ENCODE results near the gene BBS2.
"Not testable (repeated sequence)": the region's sequence is repeated elsewhere in the genome, so short reads cannot be mapped to it uniquely, and the experiment has no call there.

Gene BBS2

DNA sequence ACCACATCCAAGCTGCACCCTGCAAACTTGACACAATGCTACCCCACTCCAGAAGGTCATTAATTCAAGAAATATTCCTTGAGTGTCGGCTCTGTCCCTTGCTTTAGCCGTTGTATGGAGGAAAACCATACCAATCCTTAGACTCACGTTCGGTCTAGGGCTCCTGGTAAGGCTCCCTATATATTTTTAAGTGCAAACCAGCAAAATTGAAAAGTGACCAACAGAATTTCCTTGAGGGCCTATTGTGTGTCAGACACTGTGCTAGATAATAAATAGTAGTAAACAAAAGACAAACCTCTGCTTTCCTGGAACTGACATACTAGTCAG is 390 bp upstream of the BBS2 start:
- no peak for DNase-seq

DNA sequence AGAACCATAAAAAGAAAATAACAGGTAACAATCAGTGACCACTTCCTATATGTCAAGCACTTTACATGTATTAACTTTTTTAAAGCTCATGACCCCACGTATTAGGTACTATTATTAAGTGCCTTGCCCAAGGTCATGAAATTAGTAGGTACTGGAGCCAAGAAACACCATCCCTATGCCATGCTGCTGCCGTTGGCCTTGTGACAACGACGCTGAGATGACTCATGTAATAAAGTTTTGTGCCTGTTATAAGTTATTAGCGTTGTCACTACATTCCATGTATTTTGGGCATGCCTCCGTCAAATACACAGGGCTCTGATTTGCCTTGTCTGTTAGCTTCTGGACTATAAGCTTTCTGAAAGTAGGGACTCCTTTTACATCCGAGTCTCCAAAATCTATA is 1.4 kb downstream of the BBS2 start:
- no peak for DNase-seq

- no peak for DNase-seq
These were observed 2.6 kb downstream of the BBS2 start for GRCh38 chr16:56517206-56517605.

DNA sequence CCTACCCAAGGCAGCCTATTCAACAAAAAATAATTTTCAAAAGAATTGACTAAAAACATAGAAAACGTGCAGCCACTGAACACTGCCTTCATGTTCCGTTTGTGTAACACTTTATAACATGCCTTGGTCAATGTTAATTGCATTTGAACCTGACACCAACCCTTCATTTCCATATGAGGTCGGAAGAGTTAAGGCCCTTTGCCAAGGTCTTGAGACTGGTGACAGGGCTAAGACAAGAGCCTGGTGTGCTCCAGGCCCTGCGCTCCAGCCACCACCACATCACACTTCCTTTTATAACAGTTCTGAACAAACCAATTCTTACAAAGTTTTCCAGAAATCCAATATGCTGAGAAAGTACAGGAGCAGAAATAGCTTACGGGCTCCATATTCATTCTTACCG is 4.2 kb downstream of the BBS2 start:
- no peak for DNase-seq

DNA sequence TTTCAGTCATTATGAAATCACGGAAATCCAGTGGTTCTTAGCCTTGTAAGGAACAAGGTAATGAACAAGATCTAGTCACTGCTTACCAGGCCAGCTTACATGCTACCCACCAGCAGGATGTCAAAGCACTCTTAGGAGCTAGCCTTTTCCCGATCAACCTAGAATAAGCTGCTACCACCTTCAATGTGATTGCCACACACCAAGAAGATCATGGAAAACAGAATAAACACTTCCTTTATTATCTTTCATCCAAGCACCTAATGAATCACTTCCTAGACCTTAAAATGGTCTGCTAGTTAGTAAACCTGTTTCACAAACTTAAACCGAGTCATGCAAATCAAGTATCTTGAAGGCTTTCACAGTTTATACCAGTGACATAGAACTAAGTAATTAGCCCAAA is 5.0 kb downstream of the BBS2 start:
- no peak for DNase-seq

- DNase-seq: peak; percentile 71
These were observed 5.9 kb downstream of the BBS2 start for GRCh38 chr16:56513972-56514371.

DNA sequence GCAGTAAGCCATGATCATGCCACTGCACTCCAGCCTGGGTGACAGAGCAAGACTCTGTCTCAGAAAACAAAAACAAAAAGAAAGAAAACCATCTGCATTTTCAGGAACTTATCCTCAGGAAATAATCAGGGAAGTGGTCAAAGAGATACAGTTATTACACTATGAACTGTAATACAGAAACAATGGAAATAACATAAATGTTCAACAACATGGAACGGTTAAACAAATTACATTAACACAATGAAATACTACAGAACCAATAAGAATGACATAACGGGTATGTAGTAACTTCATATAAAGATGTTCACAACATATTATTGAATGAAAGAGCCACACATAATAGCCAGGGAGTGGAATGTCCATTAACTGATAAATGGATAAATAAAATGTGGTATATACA is 6.7 kb downstream of the BBS2 start:
- no peak for DNase-seq

DNA sequence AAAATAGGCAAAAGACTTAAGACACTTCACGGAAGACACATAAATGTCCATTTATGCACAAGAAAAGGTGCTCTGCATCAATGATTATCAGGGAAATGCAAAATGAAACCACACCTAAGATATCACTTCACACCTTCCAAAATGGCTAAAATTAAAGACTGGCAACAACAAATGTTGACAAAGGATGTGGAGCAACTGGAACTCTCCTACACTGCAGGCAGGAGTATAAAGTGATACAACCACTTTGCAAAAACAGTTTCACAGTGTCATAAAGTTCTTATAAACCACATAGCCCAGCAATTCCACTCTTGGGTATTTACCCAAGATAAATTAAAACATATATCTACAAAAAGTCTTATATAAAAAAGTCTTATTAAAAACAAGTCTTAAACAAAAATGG is 7.8 kb downstream of the BBS2 start:
- DNase-seq: no peak

GRCh38 chr16:56510544-56510943 is 9.3 kb downstream of the BBS2 start:
- no peak for DNase-seq

- no peak for DNase-seq
These were observed 12.9 kb downstream of the BBS2 start for GRCh38 chr16:56506941-56507340.

GRCh38 chr16:56505181-56505580 is 14.6 kb downstream of the BBS2 start:
- no peak for DNase-seq

DNA sequence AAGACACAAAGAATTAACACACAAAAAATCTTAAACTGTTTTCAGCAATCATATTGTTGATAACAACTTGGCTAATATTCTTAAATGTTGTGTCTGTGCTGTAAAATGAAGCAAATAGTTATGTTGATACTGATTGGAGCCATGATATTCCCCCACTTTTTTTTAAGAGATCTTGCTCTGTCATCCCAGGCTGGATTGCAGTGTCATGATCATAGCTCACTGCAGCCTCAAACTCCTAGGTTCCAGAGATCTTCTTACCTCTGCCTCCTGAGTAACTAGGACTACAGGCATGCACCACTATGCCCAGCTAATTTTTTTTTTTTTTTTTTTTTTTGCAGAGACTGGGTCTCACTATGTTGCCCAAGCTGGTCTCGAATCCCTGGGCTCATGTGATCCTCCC is 26.0 kb downstream of the BBS2 start:
- no peak for DNase-seq

- DNase-seq: no peak
These were observed 26.7 kb downstream of the BBS2 start for GRCh38 chr16:56493126-56493525.

DNA sequence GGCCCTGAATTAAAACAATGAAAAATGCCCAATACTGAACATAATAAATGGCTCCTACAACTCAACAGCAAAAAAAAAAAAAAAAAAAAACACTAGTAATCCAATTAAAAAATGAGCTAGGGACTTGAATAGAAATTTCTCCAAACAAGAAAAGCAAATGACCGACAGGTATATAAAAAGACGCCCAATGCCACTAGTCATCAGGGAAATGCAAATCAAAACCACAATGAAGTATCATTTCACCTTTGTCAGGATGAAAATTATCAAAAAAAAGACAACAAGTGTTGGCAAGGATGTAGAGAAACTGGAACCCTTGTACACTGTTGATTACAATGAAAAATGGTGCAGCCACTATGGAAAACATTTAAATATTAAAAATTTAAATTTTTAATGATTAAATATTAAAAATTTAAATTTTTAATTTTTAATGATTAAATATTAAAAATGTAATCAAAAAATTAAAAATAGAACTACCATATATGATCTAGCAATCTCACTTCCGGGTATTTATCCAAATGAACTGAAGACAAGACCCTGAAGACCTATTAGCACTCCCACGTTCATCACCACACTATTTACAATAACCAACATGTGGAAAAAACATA is 28.1 kb downstream of the BBS2 start:
- no peak for DNase-seq

DNA sequence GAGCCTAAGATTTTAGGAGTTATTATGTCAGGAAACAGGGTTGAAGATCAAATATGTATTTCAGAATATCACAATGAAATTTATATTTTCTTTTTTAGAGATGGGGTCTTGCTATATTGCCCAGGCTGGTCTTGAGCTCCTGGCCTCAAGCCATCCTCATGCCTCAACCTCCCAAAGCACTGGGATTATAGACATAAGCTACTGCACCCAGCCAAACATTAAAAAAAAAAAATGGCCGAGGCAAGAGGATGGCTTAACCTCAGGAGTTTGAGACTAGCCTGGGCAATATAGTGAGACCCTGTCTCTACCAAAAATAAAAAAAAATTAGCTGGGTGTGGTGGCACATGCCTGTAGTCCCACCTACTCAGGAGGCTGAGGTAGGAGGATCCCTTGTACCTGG is 31.0 kb downstream of the BBS2 start:
- not testable (repeated sequence) for DNase-seq

DNA sequence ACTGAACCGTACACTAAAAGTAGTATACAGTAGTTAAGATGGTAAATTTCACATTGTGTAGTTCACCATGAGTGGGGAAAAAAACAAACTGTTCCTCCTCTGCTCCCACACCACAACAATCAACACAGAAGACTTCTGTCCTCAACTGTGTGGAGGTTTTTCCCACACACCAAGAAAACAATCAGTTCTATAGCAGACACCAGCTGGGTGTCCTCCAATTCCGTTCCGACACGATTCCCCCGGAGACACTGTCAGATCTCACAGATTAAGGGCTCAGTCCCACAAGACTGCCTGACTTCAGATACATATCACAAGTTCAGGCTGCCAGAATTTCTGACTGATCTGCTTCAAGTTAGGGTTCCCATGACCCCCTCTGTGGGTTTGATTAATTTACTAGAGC is 31.8 kb downstream of the BBS2 start:
- DNase-seq: no peak

GRCh38 chr16:56483394-56483793 is 36.4 kb downstream of the BBS2 start:
- no peak for DNase-seq

GRCh38 chr16:56482683-56483236 is 37.1 kb downstream of the BBS2 start:
- DNase-seq: no peak

- no peak for DNase-seq
These were observed 38.2 kb downstream of the BBS2 start for GRCh38 chr16:56481468-56482122.

GRCh38 chr16:56480776-56481467 is 38.9 kb downstream of the BBS2 start:
- no peak for DNase-seq

- no peak for DNase-seq
These were observed 40.4 kb downstream of the BBS2 start for GRCh38 chr16:56479469-56479868.

DNA sequence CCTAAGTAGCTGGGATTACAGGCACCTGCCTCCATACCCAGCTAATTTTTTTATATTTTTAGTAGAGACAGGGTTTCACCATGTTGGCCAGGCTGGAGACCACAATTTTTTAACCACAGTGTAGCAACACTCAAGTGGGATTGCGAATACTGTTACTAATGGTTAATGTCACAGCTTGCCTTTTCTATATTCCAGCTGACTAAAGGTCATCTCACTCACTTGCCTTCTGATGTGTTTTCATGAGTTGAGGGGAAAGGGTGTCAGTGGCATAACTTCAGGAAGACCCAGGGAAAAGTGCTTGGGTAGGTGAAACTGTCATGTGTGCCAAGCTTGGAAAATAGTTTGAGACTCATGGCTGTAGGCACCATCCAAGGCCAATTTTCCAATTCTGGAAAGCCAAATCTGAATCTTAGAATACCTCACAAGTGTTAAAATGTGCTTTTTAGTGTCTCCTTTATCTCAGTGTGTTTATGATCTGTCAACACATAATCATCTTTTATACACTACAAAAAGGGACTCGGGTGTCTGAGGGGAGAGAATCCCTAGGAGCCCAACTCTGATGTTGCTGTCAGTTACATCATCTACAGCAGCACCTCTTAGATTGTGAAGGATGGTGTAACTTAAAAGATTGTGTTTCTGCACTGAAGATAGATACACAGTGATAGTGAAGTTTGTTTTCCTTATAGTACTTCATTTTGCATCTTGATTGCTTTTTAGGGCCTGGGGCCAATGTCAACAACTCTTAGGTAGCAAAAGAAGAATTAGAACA is 41.4 kb downstream of the BBS2 start:
- no peak for DNase-seq

DNA sequence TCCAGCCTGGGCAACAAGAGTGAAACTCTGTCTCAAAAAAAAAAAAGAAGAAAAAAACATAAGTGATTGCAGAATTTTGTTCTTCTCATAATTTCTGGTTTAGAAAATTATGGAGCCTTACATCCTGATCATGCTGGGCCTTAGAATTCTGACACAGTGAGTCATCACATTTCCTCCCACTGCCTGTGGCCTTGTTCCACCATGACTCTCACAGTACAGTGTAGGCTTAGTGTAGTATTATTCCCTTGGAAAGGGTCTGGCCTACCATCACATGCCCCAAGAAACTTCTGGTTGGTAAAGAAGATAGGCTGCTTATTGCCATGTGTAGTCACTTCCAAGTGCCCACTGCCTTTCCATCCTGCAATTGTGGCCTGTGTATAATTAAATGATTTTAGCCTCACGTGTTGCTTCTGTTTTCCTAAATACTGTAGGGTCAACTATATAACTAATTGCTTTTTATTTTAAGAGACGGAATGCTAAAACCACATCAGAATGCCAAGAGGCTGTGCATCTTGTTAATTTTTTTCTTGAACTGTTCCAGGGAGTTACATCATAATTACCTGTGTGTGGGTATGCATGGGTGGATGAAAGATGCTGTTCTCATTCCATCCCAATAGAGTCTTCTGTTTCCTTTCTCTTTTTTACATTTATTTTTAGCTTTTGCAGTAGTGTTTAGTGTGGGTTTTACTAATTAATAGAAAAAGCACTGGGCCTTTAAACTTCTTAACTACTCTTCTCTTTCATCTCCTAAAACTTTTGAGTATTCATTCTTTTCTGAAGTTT is 42.5 kb downstream of the BBS2 start:
- DNase-seq: no peak
